NCI-H1930 (cell line): Measurements from ENCODE around the gene FADS6.

Experiments used
- DNase-seq, 2 experiments: peaks; one replicate each; lab custom pipeline; 2025; lab: John Stamatoyannopoulos, UW

The FADS6 gene

GRCh38 chr17:74868251-74868907 lies 25.1 kb downstream of the FADS6 start:
- DNase-seq = no peak

DNA sequence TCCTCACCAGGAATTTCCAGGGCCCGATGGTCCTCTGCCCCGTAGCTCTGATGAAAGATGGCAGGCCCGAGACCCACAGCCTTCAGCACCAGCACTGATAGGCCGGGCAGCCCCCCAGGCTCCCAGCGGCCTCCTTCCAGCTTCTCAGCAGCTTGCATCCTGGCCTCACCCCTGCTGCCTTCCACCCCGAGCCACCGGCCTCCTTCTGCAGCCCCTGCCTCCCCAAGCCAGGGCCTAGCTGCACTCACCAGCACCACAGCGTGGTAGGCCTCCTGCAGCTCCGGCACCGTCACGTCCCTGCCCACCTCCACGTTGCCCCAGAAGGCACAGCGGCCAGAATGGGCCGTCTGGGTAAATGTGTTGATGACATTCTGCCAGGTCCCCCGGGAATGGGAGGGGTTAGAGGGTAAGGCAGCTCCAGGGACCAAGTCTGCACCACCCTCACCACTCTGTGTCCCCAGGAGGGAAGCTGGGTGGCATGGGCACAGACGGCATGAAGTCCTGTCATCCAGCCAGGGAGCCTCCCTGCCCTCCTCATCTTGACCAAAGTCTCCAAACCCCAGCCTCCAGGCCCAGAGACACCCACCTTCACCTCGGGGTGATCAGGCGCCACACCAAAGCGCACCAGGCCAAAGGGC lies 27.1 kb downstream of the FADS6 start:
- no peak for DNase-seq

DNA sequence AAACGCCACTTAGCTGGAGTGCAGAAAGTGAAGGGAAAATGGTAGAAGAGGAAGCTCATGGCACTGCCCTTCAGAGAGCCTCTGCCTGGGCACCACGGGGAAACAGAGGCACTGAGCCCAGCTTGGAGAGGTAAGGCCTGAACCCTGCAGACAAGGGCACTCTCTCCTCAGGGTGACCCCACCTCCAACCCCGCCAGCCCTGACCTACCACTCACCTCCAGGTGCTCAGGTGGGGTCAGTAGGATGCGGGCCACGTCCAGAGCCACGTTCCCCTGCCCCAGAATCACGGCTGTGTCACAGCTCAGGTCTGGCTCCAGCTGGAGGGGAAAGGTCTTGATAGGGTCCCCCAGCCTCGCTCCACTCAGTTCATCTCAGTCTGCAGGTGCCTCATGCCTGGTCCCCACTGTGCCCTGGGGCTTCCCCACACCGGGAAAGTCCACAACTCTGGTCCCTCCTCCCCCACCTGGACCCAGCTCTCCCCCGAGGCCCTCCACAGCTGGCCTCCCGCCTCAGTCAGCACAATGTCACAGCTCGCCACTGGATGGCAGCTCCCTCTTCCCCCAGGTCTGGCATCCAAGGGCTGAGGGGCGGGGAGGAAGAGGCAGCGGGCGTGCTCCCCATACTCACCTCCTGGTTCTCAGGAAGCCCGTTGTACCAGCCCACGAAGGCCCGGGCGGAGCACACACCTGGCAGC lies 27.8 kb downstream of the FADS6 start:
- DNase-seq = no peak

DNA sequence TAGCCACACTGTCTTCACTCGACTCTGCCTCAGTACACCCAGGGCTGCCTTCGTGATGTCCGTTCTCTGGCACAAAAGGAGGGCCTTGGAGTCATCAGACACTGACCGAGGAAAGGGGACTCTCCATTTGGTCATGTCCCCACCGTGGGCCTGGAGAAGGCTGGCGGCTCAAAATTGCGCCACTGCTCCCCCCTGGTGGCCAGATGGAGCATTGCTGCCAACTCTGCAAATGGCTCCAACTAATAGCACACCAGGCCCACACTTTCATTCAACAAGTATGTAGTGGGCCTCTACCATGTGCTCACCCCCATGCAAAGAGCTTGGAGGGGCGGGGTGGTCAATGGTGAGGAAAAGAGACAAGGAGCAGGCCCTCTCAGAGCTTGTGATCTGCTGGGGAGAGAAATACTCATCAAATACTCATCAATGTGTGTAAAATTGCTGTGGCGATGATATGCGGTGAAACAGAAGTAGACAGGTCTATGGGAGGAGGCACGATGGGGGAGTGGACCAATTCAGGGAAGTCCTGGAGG lies 28.5 kb downstream of the FADS6 start:
- DNase-seq = peak; percentile 45 to 63

- no peak for DNase-seq
Observed at GRCh38 chr17:74864297-74864865, 29.1 kb downstream of the FADS6 start.

GRCh38 chr17:74863420-74864296 lies 29.8 kb downstream of the FADS6 start:
- DNase-seq = no peak

- no peak for DNase-seq
Observed at GRCh38 chr17:74862919-74863318, 30.5 kb downstream of the FADS6 start.

DNA sequence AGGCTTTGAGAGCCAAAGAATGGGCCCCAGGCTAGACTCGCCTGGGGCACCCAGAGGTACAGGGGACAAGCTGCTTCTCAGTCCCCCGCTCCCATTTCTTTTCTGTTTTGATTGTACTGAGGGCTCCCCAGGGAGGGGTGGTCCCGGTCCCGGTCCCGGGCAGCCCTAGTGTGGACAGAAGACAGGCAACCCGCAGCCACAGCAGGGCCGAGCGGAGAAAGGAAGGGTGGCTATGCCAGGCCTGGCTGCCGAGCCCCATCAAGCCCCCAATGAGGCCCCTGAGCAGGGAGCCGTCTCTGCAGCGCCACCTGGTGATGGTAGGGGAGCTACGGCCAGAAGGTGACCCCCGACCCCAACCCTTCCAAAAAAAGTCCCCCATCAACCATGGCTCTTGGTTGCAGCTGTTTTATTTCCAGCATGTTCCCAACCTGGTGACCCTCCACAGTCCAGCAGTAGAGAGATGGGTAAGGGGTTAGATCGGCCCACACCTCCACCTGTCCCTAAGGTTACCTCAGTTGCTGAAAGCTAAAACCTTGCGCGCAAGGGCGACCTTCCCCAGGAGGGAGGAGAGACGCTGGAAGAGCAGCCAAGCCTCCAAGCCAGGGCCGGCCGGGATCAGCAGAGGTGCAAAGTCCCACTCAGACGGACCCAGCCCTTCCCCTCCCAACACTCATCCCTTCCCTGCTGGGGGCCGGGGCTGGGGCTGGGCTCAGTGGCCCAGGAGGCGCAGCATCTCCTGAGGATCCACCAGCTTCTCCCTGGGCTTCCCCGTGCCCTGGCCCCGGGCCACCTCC lies 31.1 kb downstream of the FADS6 start:
- peak in 1 of 2 experiments; percentile 53 for DNase-seq

DNA sequence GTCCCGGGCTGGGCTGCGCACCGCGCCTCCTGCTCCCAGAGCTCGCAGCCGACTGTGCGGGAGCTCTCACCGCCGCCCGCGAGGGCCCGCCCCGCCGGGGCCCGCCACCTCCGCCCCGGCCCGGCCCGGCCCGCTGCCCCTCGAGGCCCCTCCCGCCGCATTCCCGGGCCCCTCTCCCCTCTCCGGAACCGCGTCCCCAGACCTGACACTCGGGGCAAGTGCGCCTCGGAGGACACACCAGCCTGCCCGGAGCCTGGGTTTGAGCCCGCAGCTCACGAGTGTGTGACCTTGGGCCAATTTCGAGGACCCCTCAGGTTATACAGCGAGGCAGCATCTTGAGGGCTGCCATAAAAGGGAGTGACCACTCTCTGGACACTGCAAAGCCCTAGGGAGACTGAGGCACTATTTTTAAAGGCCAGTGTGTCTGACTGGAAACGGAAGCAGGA lies 31.7 kb downstream of the FADS6 start:
- no peak for DNase-seq

GRCh38 chr17:74860872-74861661 lies 32.4 kb downstream of the FADS6 start:
- no peak for DNase-seq

DNA sequence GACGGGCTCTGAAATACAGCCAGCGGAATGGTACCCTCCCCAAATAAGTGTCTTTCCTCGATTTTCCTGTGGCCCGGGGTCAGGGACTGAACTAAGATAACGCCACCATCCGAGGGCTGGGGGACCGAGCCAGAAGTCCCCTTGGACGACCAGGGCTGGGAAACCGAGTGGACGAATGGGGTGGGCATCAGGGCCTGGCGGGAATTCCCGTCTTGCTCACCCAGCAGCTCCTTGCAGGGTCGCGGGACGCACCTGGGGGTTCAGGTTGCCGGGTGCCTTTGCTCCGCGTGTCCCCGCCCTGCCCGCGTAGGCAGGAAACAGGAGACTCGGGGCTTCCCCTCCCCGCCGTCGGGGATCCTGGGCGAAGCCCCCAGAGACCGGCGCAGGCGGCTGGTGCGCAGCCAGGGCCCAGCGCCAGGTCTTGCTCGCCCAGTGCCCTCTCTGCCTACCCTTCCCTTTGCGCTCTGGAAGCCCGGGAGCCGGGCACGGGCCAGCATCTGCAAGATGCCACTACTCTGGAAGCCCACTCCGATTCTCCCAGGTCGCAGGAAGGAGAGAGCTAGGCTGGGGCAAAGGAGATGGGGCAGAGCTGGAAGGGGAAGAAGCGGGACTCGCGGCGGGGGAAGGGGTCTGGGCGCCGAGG lies 33.1 kb downstream of the FADS6 start:
- no peak for DNase-seq

- DNase-seq = no peak
Observed at GRCh38 chr17:74859459-74860228, 33.8 kb downstream of the FADS6 start, which contains the start of gene GRIN2C. Gene GRIN2C, minus strand, starts transcription at chr17:74859885. Its CDS starts 4,793 bp downstream, at chr17:74855092.

GRCh38 chr17:74858672-74859458 lies 34.6 kb downstream of the FADS6 start:
- no peak for DNase-seq

GRCh38 chr17:74857191-74857590 lies 36.2 kb downstream of the FADS6 start:
- no peak for DNase-seq

DNA sequence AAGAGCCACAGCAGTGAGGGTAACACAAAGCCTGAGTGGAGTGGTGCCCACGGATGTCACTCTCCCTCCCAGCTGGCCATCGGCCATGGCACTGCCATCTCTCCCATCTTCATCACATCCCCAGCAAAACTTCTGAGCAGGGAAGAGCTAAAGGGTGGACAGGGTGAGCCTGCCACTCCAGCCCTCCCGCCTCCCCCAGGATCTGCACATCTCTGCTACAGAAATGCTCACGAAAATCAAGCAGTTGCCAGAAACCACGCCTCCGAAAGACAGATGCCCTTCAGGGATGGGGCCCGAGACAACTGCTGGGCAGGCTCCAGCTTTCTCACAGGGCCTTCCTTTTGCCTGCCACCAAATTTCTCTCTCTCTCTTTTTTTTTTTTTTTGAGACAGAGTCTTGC lies 37.3 kb downstream of the FADS6 start:
- DNase-seq = no peak

DNA sequence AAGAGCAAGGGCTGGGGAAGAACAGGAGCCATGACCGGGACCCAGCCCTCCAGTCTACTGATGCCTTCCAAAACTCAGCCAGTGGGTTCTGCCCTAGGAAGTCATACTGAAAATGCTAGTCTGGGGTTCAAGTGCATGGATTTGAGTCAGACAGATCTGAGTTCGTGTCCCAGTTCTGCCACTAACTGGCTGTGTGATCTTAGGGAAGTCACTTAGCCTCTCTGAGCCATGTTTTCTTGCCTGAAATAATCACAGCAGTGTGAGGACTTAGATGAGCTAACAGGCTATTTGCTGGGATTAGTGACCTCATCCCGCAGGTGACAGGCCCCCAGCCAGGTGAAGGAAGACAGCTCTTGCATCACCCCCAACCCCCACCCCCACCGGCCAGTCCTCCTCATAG lies 38.1 kb downstream of the FADS6 start:
- DNase-seq = no peak

DNA sequence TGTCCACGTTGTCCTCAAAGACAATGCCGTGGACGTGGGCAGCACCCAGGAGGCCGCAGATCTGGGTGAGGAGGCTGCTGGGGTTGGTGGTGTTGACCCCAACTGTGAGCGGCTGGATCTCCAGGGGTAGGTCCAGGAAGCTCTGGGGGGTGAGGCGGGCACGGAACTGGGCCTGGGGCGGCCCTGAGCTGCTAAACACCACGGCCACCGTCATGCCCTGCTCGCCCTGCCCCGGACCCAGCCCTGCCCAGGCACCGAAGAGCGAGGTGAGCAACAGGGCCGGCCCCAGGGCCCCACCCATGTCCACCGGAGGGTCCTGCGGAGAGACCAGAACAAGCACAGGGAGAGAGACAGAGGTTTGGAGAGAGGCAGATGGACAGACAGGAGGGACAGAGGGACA lies 38.6 kb downstream of the FADS6 start:
- DNase-seq = no peak

DNA sequence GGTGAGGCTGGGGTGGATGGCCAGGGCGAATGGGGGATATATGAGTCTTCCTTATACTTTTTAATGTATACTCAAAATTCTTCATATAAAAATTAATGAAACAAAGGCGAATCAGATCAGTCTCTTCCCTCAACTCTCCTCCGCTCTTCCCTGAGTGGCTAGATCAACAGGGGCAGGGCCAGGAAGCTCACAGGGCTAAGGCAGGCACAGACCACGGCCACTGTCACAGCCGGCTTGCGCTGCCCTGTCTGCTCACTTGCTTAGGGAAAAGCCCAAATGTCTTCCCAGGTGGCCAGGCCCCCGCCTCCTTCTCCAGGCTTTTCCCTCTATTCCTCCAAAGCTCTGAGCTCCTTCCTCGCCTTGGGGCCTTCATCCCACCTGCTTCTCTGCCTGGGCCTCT lies 39.8 kb downstream of the FADS6 start:
- no peak for DNase-seq
